NCI-H446 treated with DMSO at 0.1 percent for 48 hours (cell line): ENCODE measurements around the gene TENT4B.

Source experiments
- DNase-seq: peaks from one replicate; lab custom pipeline; 2025; lab: John Stamatoyannopoulos, UW

TENT4B gene

GRCh38 chr16:50195756-50196155, 42.6 kb downstream of the TENT4B start:
- DNase-seq: no peak

GRCh38 chr16:50197582-50197981, 44.5 kb downstream of the TENT4B start:
- DNase-seq: no peak

GRCh38 chr16:50198802-50199403, 45.8 kb downstream of the TENT4B start:
- DNase-seq: no peak

GRCh38 chr16:50201787-50202186, 48.7 kb downstream of the TENT4B start:
- DNase-seq: no peak

GRCh38 chr16:50202926-50203624, 50.0 kb downstream of the TENT4B start:
- no peak for DNase-seq

GRCh38 chr16:50203681-50204080, 50.6 kb downstream of the TENT4B start:
- DNase-seq: no peak

- DNase-seq: no peak
Observed at GRCh38 chr16:50204453-50205108, 51.5 kb downstream of the TENT4B start.

GRCh38 chr16:50207652-50208051, 54.5 kb downstream of the TENT4B start:
- DNase-seq: no peak

- no peak for DNase-seq
Observed at GRCh38 chr16:50208460-50208931, 55.4 kb downstream of the TENT4B start.

- DNase-seq: no peak
Observed at GRCh38 chr16:50209546-50210265, 56.6 kb downstream of the TENT4B start.

- DNase-seq: peak; percentile 44
Observed at GRCh38 chr16:50210266-50211038, 57.3 kb downstream of the TENT4B start.

- DNase-seq: peak; percentile 1
Observed at GRCh38 chr16:50213939-50214519, 60.9 kb downstream of the TENT4B start.

- DNase-seq: no peak
Observed at GRCh38 chr16:50215680-50216079, 62.6 kb downstream of the TENT4B start.

GRCh38 chr16:50216231-50216630, 63.1 kb downstream of the TENT4B start:
- no peak for DNase-seq

GRCh38 chr16:50219402-50219975, 66.4 kb downstream of the TENT4B start:
- no peak for DNase-seq

GRCh38 chr16:50224286-50224685, 71.2 kb downstream of the TENT4B start:
- no peak for DNase-seq

GRCh38 chr16:50227120-50227519, 74.0 kb downstream of the TENT4B start:
- no peak for DNase-seq

GRCh38 chr16:50227665-50228064, 74.6 kb downstream of the TENT4B start:
- no peak for DNase-seq

- no peak for DNase-seq
Observed at GRCh38 chr16:50228364-50228868, 75.3 kb downstream of the TENT4B start.

- DNase-seq: no peak
Observed at GRCh38 chr16:50229149-50229726, 76.1 kb downstream of the TENT4B start.
